Forelimb muscle (tissue), 1 donor: ENCODE data around the gene MARCHF10. TPM values are rescaled to one million over a fixed set of nuclear protein-coding genes. Genes with fewer than 3 reads are reported as not detected.
A peak's percentile ranks its signal among the peaks of the same experiment; 100 is the strongest.
"Not testable (repeated sequence)": the region's sequence is repeated elsewhere in the genome, so short reads cannot be mapped to it uniquely, and the experiment has no call there.

Experiments used
- DNase-seq: peaks from one replicate; pipeline ENCODE4 v3.0.0-alpha.2; 2013; ENCODE audit warnings: low read depth
- polyA plus RNA-seq: library from polyadenylated mRNA; unstranded; fragments of 120-200 nt; gene quantifications from one replicate; pipeline ENCODE4 v1.2.1, GENCODE V29; 2013; ENCODE audit not compliant: insufficient read length

Gene MARCHF10
- polyA plus RNA-seq, 1 donor = 0.77 TPM

DNA sequence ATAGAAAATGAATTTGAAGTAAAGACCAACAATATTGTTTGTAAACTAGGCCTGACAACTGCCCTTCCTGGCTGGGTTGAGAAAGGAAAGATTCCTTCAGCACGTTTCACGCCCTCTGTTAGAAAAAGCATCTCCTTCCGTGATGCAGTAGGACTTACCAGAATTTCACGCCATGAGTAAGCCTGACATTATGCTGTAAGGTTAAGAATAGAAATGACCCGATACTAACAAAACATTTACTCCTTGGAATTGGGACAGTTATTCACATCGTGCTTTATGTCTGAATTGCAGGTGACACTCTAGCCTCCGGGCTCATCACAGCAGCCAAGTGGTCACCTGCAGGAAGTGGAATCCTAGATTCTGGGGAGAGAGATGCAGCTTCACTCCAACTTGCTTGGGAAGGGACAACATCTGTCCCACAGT is 17.5 kb downstream of the MARCHF10 start:
- DNase-seq = no peak

DNA sequence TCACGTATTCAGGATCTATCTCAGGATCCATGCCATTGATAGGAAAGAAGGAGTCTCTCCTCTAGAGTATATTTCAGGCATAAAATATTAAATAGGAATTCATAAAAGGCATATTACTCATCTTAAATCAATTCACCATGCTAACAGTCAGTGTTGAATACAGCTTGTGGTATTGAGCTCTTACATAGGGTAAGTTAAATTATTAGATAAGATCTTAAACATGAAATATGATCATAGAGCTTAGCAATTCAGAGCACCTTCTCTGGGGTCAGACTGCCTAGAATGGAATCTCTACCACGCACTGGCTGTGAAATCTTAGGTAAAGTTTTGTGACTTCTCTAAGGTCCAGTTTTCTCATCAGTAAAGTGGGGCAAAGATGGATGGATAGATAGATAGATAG is 20.7 kb downstream of the MARCHF10 start:
- no peak for DNase-seq

DNA sequence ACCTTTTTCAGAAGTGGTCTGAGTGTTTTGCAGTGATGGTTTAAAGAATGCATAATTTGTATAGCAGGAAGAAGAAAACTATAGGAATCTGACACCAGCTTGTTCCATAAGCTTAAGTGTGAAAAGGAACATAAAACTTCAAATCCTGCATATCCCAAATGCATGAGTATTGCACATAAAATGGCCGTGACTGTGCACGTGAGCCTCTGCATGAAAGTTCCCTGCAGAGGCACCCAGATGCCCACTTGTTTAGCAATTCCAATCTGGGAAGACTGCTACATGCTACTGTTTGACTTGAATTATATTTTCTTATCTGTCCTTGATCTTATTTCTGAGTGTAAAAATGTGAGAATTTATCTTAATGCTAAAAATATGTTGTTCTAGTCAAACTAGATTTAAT is 21.5 kb downstream of the MARCHF10 start:
- no peak for DNase-seq

DNA sequence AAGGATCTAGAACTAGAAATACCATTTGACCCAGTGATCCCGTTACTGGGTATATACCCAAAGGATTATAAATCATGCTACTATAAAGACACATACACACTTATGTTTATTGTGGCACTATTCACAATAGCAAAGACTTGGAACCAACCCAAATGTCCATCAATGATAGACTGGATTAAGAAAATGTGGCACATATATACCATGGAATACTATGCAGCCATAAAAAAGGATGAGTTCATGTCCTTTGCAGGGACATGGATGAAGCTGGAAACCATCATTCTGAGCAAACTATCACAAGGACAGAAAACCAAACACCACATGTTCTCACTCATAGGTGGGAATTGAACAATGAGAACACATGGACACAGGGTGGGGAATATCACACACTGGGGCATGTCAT is 22.1 kb downstream of the MARCHF10 start:
- not testable (repeated sequence) for DNase-seq

DNA sequence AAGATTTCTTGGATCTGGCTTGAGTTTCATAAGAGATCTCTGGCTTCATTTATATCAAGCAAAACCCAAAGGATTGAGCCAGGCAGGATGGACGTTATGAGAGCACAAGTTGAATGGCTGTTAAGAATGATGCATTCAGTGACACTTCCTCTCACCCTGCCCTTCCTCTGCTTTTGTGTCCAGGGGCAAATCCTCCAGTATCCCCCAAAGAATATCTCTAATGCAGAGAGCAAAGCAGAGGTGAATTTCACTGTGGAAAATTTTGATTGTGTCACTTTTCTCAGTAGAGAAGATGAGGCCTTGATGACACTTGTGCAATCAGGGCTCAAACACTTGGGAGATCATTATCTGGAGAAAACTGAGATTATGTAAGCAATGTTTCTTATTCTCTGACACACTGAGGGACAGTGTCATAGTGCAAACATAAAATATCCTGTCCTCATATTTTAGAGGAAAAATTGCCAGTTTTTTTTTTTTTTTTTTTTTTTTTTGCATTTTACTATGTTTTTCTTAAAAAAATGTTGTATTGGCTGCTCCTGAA is 25.3 kb downstream of the MARCHF10 start:
- no peak for DNase-seq

DNA sequence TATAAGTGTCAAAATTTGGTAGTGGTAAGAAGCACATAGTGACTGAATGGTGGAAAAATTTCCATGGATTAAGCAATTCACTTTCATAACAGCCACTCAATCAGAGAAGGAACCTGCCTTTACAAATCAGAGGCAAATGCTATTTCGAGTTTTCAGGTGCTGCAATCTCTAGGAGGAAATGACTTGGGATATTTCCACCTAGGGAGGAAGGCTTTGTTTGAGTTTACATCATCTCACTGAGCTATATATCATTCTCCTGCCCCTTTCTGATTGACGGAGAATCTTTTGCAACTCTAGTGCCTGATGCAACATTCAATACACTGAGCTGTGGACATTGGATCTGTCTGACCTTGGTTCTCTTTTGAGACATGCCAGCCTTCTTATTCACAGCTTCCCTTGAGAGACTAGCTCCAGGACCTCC is 26.3 kb downstream of the MARCHF10 start:
- no peak for DNase-seq

DNA sequence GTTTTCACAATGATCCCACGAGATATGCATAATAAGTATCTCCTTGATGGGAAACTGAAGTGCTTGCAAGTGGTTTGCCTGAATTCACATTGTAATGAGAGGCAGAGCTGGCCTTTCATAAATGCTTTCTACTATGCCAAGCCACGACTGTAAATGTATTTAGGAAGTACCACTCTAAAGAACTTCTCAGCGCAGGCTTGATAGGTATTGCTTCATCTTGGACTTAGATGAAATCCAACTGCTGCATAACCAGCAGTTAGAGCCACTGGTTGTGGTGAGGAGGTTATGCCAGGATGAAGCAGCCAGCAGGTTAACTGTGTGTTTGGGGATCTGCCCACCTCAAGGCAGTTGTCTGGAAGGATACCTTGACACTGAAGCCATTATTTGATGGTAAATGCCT is 26.8 kb downstream of the MARCHF10 start:
- DNase-seq = no peak

DNA sequence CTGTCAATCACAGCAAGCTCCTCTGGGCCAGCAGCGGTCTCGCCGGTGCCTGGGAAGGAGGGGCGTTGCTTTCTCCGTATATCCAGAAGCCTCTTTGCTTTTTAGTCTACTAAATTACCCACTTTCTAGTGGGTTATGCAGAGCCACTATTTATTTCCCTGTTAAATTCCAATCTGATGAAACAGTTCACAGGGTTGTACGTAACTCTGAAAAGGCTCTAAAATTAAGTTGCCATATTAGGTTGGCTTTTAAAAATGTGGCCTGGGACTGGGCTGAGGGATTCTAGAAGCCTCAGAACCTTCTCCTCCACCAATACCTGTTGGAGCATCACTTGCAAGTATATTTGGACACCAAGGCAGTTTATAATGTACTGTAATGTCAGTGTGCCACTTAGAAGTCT is 27.2 kb downstream of the MARCHF10 start:
- DNase-seq = no peak

DNA sequence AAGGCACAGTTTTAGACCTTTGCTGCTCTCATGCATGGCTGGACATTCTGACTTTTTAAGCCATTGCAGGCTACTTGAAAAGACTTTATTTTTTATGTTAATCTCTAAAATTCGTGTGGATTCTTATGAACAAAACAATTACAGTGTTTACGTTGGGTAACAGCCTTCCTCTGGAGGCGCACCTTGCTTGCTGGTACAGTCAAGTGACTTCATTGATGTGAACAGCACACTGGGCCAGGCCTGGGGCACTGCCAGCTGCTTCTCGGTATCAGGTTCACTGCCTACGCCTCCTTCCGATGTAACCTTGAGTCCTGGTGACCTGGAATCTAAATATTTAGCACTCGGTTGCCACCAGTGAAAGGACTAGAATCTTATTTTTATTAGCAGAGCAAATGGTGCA is 27.8 kb downstream of the MARCHF10 start:
- DNase-seq = no peak

DNA sequence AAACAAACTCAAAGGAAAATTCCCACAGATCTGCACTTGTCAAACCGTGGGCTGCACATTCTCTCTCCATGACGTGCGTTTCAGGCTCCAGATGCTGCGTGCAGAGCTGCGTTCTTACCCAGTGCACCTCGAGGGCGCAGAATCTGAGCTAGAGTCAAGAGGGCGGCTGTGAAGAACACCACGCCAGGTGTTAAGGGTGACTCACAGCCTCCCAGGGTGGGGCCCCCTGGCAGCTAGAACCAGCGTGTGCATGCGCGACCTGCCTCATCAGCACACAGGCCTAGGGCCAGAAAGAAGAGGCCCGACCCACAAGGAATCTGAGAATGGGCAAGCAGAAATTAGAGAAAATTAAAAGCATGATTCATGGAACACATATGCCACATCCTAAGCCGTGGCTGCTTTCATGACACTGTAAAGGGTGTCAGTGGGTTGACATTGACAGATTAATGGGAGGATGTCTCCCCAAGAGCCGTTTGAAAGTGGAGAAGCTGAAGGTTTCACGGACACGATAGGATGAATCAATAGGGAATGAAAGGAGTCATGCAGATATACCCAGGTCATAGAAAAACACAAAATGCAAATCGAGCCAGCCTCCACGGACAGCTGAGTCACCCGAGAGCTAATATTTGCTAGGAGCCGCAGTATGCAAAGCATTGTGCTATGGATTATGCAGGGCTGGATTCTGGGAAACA is 29.0 kb downstream of the MARCHF10 start:
- DNase-seq = no peak

DNA sequence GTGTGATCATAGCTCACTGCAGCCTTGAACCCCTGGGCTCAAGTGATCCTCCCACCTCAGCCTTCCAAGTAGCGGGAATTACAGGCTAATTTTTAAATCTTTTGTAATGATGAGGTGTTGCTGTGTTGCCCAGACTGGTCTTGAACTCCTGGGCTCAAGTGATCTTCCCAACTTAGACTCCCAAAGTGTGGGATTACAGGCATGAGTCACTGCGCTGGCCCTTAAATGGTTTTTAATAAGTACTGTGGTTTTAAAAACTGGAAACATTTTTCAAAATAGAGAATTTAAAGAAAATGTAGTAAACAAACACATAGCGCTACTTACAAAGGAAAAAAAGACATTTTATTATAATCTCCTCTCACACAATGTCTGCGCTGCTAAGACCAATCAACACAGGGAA is 32.2 kb downstream of the MARCHF10 start:
- DNase-seq = no peak

DNA sequence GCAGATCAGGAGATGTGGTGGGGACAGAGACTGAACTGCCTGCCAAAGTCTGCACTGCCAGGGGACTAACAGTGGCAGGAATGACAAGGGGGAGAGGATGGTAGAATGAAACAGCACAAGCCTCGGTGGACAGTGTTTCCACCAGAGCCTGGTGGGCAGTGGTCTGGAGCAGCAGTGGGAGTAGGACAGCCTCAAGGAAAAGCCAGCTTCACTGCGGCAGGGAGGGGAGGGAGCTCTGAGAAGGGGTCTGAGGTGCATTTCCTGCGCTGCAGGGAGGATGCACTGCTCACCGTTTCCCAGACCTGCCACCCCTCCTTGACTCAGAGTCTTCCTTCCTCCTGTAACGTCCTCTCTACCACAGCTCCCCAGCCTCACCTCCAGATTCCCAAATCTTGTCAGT is 33.8 kb downstream of the MARCHF10 start:
- no peak for DNase-seq

DNA sequence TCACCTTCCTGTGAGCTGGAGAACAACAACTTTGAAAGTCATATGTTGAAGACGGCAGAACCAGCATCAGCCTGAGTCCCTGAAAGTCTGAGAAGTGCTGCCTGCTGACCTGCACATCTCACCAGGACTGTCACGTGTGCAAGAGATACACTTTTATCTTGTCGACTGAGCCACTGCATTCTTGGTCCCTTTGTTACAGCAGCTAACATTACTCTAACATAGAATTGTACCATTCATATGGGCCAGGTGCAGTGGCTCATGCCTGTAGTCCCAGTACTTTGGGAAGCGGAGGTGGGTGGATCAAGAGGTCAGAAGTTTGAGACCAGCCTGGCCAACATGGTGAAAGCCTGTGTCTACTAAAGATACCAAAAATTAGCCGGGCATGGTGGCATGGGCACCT is 40.1 kb downstream of the MARCHF10 start:
- DNase-seq = no peak

DNA sequence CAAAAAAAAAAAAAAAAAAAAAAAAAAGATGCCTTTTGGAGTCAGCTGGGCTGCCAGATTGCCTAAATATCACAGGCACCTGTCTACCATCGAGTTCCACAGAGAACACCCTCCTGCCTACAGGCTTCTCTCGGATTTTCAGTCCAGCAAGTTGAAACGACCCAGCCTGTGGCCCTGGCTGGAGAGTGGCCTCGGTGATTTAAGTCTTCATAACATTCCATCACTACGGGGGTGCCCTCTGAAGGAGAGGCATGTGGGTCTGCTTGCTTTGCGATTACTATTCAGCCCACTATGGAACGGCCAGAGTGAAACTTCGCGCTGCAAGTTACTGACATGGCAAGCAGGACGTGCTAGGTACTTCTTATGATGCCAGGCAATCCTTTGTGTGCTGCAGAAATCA is 42.8 kb downstream of the MARCHF10 start:
- DNase-seq = no peak

DNA sequence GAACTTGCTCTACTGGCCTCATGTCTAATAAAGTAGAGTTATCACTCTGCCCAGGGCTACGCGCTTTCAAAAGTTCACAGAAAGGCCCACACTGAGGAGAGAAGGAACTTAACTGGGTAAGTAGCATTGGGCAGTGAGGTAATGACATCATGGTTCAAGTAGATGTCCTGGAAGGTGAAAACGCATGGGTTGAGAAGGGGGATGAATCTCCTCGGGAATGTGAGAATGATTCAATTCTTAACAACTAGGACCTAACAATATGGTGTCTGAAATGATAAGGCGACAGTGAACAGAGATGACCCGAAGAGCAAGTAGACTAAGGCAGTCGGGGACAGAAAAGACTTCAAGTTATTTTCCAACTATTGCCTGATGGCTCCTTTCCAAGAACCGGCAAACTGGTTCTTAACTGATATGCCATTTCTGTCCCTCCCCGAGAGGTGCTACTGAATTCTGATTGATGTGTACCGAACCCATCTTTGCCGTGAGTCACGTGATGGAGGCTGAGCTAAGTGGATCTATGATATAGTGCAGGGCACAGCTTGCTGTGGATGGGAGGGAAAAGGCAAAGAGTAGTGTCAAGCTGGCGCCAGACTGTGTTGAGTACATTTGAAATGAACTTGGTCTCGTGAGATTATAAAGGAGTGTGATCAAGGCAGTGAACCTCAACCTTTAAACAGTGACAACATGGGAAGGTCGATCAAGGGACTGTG is 44.1 kb downstream of the MARCHF10 start:
- no peak for DNase-seq

DNA sequence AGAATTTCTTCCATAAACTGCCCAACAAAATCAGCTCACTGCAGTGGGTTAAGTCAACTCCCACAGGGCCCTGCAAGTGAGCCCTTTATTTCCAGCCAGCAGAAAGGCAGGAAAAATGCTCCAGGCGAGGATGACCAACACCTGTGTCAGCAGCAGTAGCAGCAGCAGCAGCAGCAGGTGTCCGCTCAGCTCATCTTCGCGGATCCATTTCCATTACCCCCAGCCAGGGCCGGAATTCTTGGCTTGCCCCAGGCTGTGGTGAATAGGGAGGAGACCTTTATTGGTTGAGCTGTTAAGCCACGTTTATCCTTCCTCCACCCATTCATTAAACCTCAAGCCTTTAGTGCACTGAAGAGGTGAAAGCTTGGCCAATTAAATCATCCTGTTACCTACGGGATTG is 46.2 kb downstream of the MARCHF10 start:
- no peak for DNase-seq

DNA sequence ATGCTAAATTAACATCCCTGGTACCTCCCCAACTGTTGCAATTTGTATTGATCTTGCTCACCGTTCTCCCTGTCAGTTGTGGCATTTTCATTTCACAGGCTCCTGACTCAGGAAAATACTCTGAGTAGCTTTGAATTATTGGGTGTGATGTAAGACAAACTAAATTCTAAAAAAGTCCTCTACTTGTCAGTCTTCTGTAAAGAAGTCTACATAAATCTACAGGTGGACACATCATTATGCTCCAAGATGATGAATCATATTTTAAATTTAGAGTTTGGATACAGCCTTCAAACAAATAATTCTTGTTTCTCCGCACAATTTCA is 47.2 kb downstream of the MARCHF10 start:
- DNase-seq = no peak

DNA sequence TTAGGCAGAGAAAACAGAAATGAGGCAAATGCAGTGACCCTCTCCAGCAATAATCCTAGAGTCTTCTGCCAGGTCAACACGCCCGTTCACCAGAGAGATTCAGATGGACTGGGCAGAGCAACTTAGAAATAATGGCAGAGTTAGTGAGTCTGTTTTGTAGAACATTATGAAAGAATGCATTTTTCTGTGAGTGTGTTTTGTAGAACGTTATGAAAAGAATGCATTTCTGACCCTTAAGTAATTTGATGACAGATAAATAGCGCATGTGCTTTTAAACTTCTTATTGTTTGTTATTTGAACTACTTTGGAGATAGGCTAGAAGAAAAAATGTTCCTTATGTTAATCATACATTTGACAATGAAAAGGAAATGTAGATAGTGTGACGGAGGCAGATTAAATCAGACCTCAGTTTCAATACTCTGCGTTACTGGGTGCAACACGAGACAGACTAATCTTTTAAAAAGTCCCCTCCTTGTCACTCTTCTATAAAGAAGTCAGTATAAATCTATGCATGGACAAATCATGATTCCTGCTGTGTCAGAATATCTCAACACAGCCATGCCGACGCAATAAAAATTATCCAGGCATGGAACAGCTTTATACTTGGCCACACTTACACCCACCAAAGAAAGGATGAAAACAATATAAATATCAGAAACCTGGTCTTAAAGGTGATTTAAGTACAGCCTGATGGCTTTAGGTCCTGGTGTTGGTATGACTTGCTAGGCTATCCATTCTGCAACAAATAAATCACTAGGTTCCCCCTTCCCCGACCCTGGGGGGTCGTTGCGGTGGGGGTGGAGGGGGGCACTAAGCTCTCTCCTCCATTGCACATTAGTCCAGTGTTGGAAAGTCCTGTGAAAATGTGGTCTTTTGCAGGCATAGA is 47.8 kb downstream of the MARCHF10 start:
- no peak for DNase-seq

DNA sequence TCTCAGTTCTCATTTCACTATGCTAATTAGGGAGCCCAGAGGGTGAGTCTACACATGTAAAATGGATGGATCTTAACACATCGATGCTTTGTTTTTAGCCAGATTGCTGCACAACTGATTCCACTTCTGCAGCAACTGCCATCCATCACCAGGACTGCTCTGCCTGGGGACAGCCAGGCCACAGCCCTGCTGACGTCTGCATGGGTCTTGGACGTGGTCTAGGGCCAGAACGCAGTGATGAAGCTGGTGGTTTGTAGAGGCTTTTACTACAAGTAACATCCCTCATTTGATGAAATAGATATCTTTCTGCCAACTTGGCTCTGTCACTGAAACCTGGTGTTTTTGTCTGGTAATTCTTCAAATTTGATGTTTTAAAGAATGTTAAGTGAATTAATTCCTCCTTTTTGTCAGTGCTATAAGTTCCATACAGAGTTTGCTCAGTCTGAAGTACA is 50.6 kb downstream of the MARCHF10 start:
- no peak for DNase-seq

DNA sequence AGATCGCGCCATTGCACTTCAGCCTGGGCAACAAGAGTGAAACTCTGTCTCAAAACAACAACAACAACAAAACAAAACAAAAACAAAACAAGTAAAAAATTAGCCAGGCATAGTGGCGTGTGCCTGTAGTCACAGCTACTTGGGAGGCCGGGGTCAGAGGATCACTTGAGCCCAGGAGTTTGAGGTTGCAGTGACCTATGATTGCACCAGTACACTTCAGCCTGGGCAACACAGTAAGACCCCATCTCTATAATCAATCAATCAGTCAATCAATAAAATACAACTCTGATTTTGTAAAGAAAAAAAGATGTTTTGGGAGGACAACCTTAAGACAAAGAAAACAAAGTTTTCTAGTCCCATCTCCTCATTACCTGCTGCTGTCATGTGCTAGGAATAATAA is 51.9 kb downstream of the MARCHF10 start:
- DNase-seq = no peak

DNA sequence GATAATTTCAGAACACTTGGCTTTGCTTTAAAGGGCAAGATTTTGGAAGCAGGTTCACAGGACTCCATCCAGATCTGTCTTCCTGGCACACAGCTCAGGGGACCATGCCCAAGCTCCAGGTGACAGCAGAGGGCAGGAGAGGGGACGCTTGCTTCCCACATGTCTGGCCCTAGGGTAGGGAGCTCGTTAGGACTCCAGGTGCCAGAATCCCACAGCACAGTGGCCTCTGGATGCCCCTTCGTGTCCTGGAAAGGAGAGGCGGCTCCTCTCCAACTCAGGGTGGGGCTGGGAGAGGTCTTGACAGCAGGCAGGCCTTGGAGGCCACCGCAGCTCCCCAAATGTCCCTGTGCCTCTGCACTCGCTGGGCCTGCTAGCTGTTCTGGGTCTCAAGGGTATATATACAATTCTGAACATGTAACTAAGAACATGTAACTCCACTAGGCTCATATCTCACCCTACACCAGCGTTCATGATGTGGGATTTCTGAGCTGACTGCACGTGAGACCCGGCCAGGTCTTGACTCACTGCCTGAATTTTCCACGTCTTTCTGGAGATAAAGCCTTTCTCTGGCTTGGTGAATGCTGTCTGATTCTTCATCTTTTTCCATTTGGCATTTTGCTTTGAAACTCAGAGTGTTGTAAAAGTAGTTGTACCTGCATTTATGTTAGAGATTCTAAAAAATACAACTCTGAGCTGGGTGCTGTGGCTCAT is 52.8 kb downstream of the MARCHF10 start:
- DNase-seq = no peak

DNA sequence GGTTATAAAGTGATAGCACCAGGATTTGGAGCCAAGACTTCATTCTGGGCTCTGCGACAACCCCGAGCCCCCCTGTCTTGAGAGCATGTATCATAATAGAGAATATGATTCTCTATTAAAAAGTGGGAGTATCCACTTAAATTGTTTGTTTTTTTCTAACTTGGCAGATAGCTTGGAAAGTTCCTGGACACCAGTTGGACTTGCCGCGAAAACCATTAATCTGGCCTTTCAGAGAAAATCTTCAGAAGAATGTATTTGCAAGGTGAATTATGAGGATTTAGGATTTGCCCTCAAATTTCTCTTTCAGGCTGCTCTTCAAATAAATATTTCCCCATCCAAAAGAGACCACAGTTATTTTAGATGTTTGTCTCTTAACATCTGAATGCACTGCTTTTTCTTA is 53.5 kb downstream of the MARCHF10 start:
- DNase-seq = peak; percentile 44
